Mucosa of descending colon (tissue), 3 donors: ENCODE measurements around the gene ZDHHC3. TPM values are rescaled to one million over a fixed set of nuclear protein-coding genes. Genes with fewer than 3 reads are reported as not detected.

Source experiments
- ATAC-seq: fragments of 200-7000 bp; cut with Tn5 transposase; one replicate; pipeline ENCODE4 v1.9.1; 2020; ENCODE audit warnings: mild to moderate bottlenecking, moderate library complexity
- DNase-seq, 3 donors: peaks; one replicate each; pipeline ENCODE4 v3.0.0-alpha.2; 2020
- H3K36me3 ChIP-seq: fragments of 200-600 bp; one replicate; pipeline ENCODE4 v1.8.0; 2021; ENCODE audit warnings: low read depth, mild to moderate bottlenecking
- H3K4me1 ChIP-seq: fragments of 200-600 bp; one replicate; pipeline ENCODE4 v1.8.0; 2021; ENCODE audit warnings: low read depth, mild to moderate bottlenecking
- H3K4me3 ChIP-seq: fragments of 200-600 bp; one replicate; pipeline ENCODE4 v1.8.0; 2021; ENCODE audit warnings: mild to moderate bottlenecking
- H3K9me3 ChIP-seq: fragments of 200-600 bp; one replicate; pipeline ENCODE4 v1.8.0; 2021; ENCODE audit warnings: mild to moderate bottlenecking
- intact Hi-C, 2 donors: fragments of 100-400 bp; cut with DNase I in 1 of 2; cut with micrococcal nuclease in 1 of 2; formaldehyde crosslinking; loops; one replicate each; pipeline versions ENCODE4 v1.11.0 to v1.11.1; 2022; cut with DNase I, micrococcal nuclease
- total RNA-seq, 3 donors: library from RNA; stranded (reverse); fragmentation: NEBNext Ultra II Directional in 2 of 3; extraction: Animal tissue kit (Norgen Biotek cat#: 25700) in 2 of 3; gene quantifications; one replicate each; pipeline versions ENCODE4 v1.2.1 to v1.2.4, GENCODE V29; 2021 to 2023
- TF ChIP-seq, protein P1 (sequence below): fragments of 200-600 bp; IDR thresholded peaks from one replicate; pipeline ENCODE4 v1.8.0; 2022; ENCODE audit warnings: antibody characterized with exemption, mild to moderate bottlenecking
- donor health status: DM: no; HTN: no; CAD: no; lungs with moderate emphysema.
- donor health status: DM: no; HTN: no; CAD: no.
- donor health status: DM: no; HTN: yes; CAD: no.

The ZDHHC3 gene
- total RNA-seq, 3 donors from 2014 or later = 94.7 to 204 (median 143) TPM

DNA sequence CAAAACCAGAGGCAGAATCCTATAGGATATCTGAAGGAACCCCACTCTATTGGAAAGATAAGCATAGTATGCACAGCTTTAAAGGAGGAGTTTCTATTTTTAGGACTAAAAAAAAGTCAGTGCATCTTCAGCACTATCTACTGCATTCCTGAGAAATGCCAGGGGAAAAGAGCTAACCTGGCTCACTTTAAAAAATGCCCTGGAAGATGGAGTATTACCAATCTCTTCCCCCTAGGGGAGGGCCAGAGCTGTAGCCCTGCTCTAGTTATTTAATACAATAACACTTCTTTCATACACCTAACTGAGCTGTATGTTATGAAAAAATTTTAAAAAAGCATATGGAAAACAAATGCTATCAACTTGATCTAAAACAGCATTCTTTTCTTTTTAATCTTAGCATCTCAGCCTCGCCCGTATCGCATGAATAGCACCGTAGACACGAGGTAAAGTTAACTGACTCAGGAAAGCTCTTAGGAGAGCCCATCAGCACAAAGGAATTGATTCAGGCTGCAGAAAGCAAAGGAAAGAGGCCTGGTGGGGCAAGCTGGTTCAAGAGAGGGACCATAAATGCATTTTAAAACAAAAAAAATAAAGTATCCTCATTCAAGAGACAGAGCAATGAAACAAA, 51.4 kb downstream of the ZDHHC3 start:
- Histone ChIP-seq H3K36me3 (peaks cover 4% of the 10 kb centered on the region), H3K9me3 (no peaks in the 10 kb centered on the region), H3K4me1 (no peaks in the 10 kb centered on the region), H3K4me3 (no peak overlapping the region)
- ATAC-seq (no peak), DNase-seq (no peak)
- intact Hi-C loops = no loop called here
- TF ChIP-seq, protein P1, sequence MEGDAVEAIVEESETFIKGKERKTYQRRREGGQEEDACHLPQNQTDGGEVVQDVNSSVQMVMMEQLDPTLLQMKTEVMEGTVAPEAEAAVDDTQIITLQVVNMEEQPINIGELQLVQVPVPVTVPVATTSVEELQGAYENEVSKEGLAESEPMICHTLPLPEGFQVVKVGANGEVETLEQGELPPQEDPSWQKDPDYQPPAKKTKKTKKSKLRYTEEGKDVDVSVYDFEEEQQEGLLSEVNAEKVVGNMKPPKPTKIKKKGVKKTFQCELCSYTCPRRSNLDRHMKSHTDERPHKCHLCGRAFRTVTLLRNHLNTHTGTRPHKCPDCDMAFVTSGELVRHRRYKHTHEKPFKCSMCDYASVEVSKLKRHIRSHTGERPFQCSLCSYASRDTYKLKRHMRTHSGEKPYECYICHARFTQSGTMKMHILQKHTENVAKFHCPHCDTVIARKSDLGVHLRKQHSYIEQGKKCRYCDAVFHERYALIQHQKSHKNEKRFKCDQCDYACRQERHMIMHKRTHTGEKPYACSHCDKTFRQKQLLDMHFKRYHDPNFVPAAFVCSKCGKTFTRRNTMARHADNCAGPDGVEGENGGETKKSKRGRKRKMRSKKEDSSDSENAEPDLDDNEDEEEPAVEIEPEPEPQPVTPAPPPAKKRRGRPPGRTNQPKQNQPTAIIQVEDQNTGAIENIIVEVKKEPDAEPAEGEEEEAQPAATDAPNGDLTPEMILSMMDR = no peak

DNA sequence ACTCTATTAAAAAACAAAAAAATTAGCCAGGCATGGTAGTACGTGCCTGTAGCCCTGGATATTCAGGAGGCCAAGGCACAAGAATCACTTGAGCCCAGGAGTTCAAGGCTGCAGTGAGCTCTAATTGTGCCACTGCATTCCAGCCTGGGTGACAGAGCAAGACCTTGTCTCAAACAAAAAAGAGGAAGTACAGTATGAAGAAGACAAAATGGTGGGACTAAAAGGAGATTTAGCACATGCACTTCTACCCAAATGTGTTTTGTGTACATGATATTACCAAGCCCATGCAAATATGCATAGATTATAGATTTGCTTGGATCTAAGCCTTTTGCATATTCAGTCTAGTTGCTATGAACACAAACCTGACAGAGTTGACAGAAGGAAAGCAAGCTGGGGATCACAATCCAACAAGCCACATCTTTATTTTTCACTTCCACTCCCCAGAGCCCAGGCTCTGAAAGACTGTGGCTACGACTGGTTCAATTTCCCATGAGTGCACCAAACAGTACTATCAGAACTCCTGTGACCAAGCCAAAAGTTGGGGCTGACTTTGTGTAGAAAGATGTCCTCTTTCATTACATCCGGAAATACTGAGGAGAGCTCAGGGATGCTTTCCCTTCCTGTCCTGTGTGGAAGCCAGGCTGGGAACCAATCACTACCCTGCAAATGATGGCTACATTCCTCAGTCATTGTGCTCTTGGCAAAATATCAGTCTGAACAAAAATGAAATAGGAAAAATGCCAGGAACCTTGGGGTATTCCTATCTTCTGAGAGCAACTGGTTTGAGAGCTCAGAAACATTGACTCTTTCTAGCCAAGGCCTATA, 52.1 kb downstream of the ZDHHC3 start:
- TF ChIP-seq, protein P1 = no peak
- Histone ChIP-seq H3K36me3 (no peaks in the 10 kb centered on the region), H3K4me1 (no peaks in the 10 kb centered on the region), H3K9me3 (no peaks in the 10 kb centered on the region), H3K4me3 (no peak overlapping the region)
- ATAC-seq = no peak
- no peak for DNase-seq
- intact Hi-C loops = no loop called here

DNA sequence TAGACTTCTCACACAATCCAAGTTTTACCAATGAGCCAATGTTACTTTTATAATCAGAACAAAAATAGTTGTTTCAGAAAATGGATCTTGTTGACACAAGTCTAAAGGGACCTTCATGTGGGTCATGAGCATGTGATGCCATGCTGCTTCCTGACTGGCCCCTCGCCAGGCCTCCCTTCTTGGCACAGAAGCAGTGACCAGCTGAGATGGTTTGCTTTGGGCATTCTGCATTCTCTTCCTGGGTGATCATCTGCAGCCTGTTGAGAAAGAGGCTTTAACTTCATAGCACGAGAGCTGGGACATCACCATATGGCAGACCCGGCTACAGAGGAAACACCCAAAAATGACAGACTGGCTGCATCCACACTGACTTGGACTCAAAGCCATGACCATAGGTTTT, 55.9 kb downstream of the ZDHHC3 start:
- no peak for ATAC-seq
- no peaks in the 10 kb centered on the region for H3K36me3 ChIP-seq

GRCh38 chr3:44918581-44918980, 57.4 kb downstream of the ZDHHC3 start:
- DNase-seq = no peak
- Histone ChIP-seq H3K36me3 (no peaks in the 10 kb centered on the region), H3K4me3 (no peak overlapping the region), H3K9me3 (no peaks in the 10 kb centered on the region), H3K4me1 (no peaks in the 10 kb centered on the region)
- intact Hi-C loops = loop anchor here in 1 of 2 donors (10.0 kb wide), 1 partner anchor 384 kb away; no protein-coding TSS in a partner anchor
- TF ChIP-seq, protein P1 = no peak
- ATAC-seq = no peak

More for the DNA sequence above, 55.9 kb downstream of the ZDHHC3 start:
- TF ChIP-seq, protein P1 = no peak
- DNase-seq = no peak
- Histone ChIP-seq H3K9me3 (no peaks in the 10 kb centered on the region), H3K4me3 (no peak overlapping the region), H3K4me1 (no peaks in the 10 kb centered on the region)
- intact Hi-C loops = no loop called here

GRCh38 chr3:44918087-44918486, 57.9 kb downstream of the ZDHHC3 start:
- Histone ChIP-seq H3K4me3 (no peak overlapping the region), H3K9me3 (no peaks in the 10 kb centered on the region), H3K4me1 (no peaks in the 10 kb centered on the region), H3K36me3 (no peaks in the 10 kb centered on the region)
- TF ChIP-seq, protein P1 = no peak
- ATAC-seq (no peak), DNase-seq (no peak)
- intact Hi-C loops = loop anchor here in 1 of 2 donors (10.0 kb wide), 1 partner anchor 383 kb away; no protein-coding TSS in a partner anchor
